ENCODE results near the gene SDK1. TPM values are rescaled to one million over a fixed set of nuclear protein-coding genes. Genes with fewer than 3 reads are reported as not detected.

The SDK1 gene
- total and polyA plus RNA-seq, 4 donors: 0.12 to 0.47 (median 0.36) TPM

- no peak overlapping the region for H3K27ac ChIP-seq (ENCODE audit: low read depth in 1 of 2, low read length in 2 of 2)
- 94% methylated on average over 8 of the region's 8 CpGs for WGBS
- TF ChIP-seq RAD21 (IDR thresholded peaks at IDR 0.05) (no peak), ATF3 (IDR thresholded peaks at IDR 0.05) (no peak), TAF1 (conservative IDR thresholded peaks at IDR 0.05) (no peak), FOXA1 (IDR thresholded peaks at IDR 0.05) (no peak)
These were observed 744.9 kb downstream of the SDK1 start for GRCh38 chr7:4045975-4046374.

GRCh38 chr7:4048336-4048735 lies 747.3 kb downstream of the SDK1 start:
- H3K27me3 ChIP-seq (ENCODE audit: control insufficient read depth in 4 of 4, insufficient read depth in 4 of 4, low read length in 3 of 4): no peaks in the 10 kb centered on the region
- 92% methylated on average over 14 of the region's 14 CpGs for WGBS
- H3K9me3 ChIP-seq (ENCODE audit: control insufficient read depth in 4 of 4, low read length in 3 of 4): no peaks in the 10 kb centered on the region
- DNase-seq (ENCODE audit: low spot score): no peak
- no peaks in the 10 kb centered on the region for H3K36me3 ChIP-seq (ENCODE audit: control insufficient read depth in 4 of 4, insufficient read depth in 3 of 4, low read depth in 1 of 4, low read length in 3 of 4)
- H3K4me3 ChIP-seq (ENCODE audit: low read depth in 1 of 3, low read length in 3 of 3): no peak overlapping the region
- H3K4me1 ChIP-seq (ENCODE audit: control insufficient read depth in 4 of 4, insufficient read depth in 4 of 4, low read length in 3 of 4): no peaks in the 10 kb centered on the region
- TF ChIP-seq ZBTB33 (IDR thresholded peaks at IDR 0.05) (no peak), REST (IDR thresholded peaks at IDR 0.05) (no peak), TAF1 (conservative IDR thresholded peaks at IDR 0.05) (no peak), RXRA (IDR thresholded peaks at IDR 0.05) (no peak), GABPA (IDR thresholded peaks at IDR 0.05 in 1 of 2, conservative IDR thresholded peaks at IDR 0.05 in 1 of 2) (no peak), ATF3 (IDR thresholded peaks at IDR 0.05) (no peak), NR2F2 (IDR thresholded peaks at IDR 0.05) (no peak), YY1 (IDR thresholded peaks at IDR 0.05) (no peak), CTCF (IDR thresholded peaks at IDR 0.05; ENCODE audit: low read depth, low read length, missing input control) (no peak), SP1 (IDR thresholded peaks at IDR 0.05) (no peak), RAD21 (IDR thresholded peaks at IDR 0.05) (no peak), EGR1 (IDR thresholded peaks at IDR 0.05; ENCODE audit: low read depth in 2 of 2) (no peak), HNF4A (conservative IDR thresholded peaks at IDR 0.05) (no peak)
- no peak overlapping the region for H3K27ac ChIP-seq (ENCODE audit: low read depth in 1 of 2, low read length in 2 of 2)
- H3K9ac ChIP-seq (ENCODE audit: low read depth in 1 of 2, low read length in 2 of 2): no peak overlapping the region

More at GRCh38 chr7:4045975-4046374, 744.9 kb downstream of the SDK1 start:
- DNase-seq (ENCODE audit: low spot score): no peak
- no peaks in the 10 kb centered on the region for H3K4me1 ChIP-seq (ENCODE audit: control insufficient read depth in 4 of 4, insufficient read depth in 4 of 4, low read length in 3 of 4)
- H3K9ac ChIP-seq (ENCODE audit: low read depth in 1 of 2, low read length in 2 of 2): no peak overlapping the region
- H3K36me3 ChIP-seq (ENCODE audit: control insufficient read depth in 4 of 4, insufficient read depth in 3 of 4, low read depth in 1 of 4, low read length in 3 of 4): no peaks in the 10 kb centered on the region
- H3K4me3 ChIP-seq (ENCODE audit: low read depth in 1 of 3, low read length in 3 of 3): no peak overlapping the region
- H3K9me3 ChIP-seq (ENCODE audit: control insufficient read depth in 4 of 4, low read length in 3 of 4): no peaks in the 10 kb centered on the region
- no peaks in the 10 kb centered on the region for H3K27me3 ChIP-seq (ENCODE audit: control insufficient read depth in 4 of 4, insufficient read depth in 4 of 4, low read length in 3 of 4)

All from liver (tissue), 9 donors.